ENCODE measurements around the gene ZSWIM8. TPM values are rescaled to one million over a fixed set of nuclear protein-coding genes. Genes with fewer than 3 reads are reported as not detected.

The ZSWIM8 gene
- total and polyA plus RNA-seq, 10 of the 15 experiments (the other 5 are each of a cell fraction or from before 2014, with no cell fraction given), result 7.8 to 47.1 (median 23.6) TPM

DNA sequence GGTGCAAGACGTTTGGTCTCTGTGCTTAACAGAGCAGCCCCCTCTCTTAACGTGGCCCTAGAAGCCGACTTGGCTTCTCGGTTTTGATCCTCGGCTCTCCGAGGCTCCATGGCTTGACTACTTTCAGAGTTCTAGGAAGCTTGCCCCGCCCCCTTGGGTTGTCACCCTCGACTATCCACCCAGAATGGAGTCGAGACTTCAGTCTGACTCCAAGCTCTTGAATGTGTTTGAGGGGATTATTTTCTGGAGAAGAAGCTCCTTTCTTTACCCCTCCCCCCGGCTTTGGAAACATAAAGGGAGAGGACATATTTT, 40.8 kb upstream of the ZSWIM8 start:
- in situ Hi-C loops (cut with MboI) (no loop called here), intact Hi-C loops (cut with micrococcal nuclease; ENCODE audit: unreplicated experiment) (loop anchor here (1.0 to 2.0 kb wide), 3 partner anchors 14 to 36 kb away; no protein-coding TSS in a partner anchor)
- RAD21 ChIA-PET (ENCODE audit: unreplicated experiment), result interaction anchor here (0.6 to 5.3 kb wide), 13 partner anchors 11 to 195 kb away, joined by 3 to 52 read pairs (median 5); partner anchors contain the start of gene CHCHD1
- DNase-seq (ENCODE audit: low read depth, low spot score), result no peak
- CTCF ChIA-PET, result interaction anchor here (1.0 to 2.7 kb wide), 5 partner anchors 14 to 214 kb away, joined by 3 to 20 read pairs (median 4); no protein-coding TSS in a partner anchor
- Histone ChIP-seq H3K27me3 (replicated peaks in 1 of 2; ENCODE audit: control insufficient read depth in 2 of 2, insufficient read depth in 2 of 2, low read length in 1 of 2) (no peaks in the 10 kb centered on the region), H2AFZ (ENCODE audit: control insufficient read depth, low read depth, low read length) (peak overlapping the region; percentile 68), H4K20me1 (ENCODE audit: control insufficient read depth, insufficient read depth) (no peaks in the 10 kb centered on the region), H3K27ac (ENCODE audit: control insufficient read depth, insufficient read depth) (peak overlapping the region; percentile 97), H3K36me3 (ENCODE audit: control insufficient read depth in 2 of 2, insufficient read depth in 2 of 2, low read length in 1 of 2) (peaks cover under 1 to 2% of the 10 kb centered on the region in 2 experiments; a peak in 2 of 4 replicates), H3K4me2 (ENCODE audit: control insufficient read depth, insufficient read depth) (peak overlapping the region; percentile 85), H3K4me1 (ENCODE audit: control insufficient read depth, insufficient read depth, low read length) (peaks cover 11% of the 10 kb centered on the region), H3K9ac (ENCODE audit: control insufficient read depth, insufficient read depth, low read length) (peak overlapping the region; percentile 96), H3K4me3 (peak overlapping the region; percentile 95), H3K79me2 (ENCODE audit: control insufficient read depth, insufficient read depth, low read length) (peaks cover 56% of the 10 kb centered on the region), H3K9me3 (replicated peaks; ENCODE audit: control insufficient read depth, insufficient read depth, low read length) (no peaks in the 10 kb centered on the region)
- peak; percentile 60 for ATAC-seq
- POLR2A ChIA-PET, result interaction anchor here (0.5 to 3.7 kb wide), 9 partner anchors 10 to 134 kb away, joined by 5 to 38 read pairs (median 15); partner anchors contain the start of gene CHCHD1
- TF ChIP-seq BACH1 (IDR thresholded peaks at IDR 0.05; ENCODE audit: borderline replicate concordance) (0 out of 2 replicates have a peak, but pooled peaks have one; percentile 7), POU2F2 (IDR thresholded peaks at IDR 0.05; ENCODE audit: borderline replicate concordance, low read depth, low read length) (0 out of 3 replicates have a peak, but pooled peaks have one; percentile 10), IKZF2 (IDR thresholded peaks at IDR 0.05) (0 out of 4 replicates have a peak, but pooled peaks of 1 of the 2 experiments have one; percentile 20), CREB1 (IDR thresholded peaks at IDR 0.05; ENCODE audit: low read depth) (no peak), SMC3 (IDR thresholded peaks at IDR 0.05; ENCODE audit: borderline replicate concordance, low read length) (no peak)
- TF ChIP-seq, protein P1, sequence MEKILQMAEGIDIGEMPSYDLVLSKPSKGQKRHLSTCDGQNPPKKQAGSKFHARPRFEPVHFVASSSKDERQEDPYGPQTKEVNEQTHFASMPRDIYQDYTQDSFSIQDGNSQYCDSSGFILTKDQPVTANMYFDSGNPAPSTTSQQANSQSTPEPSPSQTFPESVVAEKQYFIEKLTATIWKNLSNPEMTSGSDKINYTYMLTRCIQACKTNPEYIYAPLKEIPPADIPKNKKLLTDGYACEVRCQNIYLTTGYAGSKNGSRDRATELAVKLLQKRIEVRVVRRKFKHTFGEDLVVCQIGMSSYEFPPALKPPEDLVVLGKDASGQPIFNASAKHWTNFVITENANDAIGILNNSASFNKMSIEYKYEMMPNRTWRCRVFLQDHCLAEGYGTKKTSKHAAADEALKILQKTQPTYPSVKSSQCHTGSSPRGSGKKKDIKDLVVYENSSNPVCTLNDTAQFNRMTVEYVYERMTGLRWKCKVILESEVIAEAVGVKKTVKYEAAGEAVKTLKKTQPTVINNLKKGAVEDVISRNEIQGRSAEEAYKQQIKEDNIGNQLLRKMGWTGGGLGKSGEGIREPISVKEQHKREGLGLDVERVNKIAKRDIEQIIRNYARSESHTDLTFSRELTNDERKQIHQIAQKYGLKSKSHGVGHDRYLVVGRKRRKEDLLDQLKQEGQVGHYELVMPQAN (conservative IDR thresholded peaks at IDR 0.05), result 0 out of 2 replicates have a peak, but pooled peaks have one; percentile 55
- FAIRE-seq, result no peak
- SMC1A ChIA-PET (ENCODE audit: uncharacterized antibody, unreplicated experiment), result interaction anchor here (0.8 to 4.1 kb wide), 12 partner anchors 9 to 95 kb away, joined by 3 to 35 read pairs (median 7); partner anchors contain the start of gene CHCHD1
- 0% methylated on average over 10 of the region's 10 CpGs for WGBS (ENCODE audit: insufficient coverage, insufficient replicate concordance, low lambda C conversion rate, missing lambda C conversion rate)
- BruUV-seq (replicated peaks), result TSS peak; percentile 87

All from GM12878 (cell line).